Adrenal gland (tissue), 5 donors: ENCODE results near the gene EDEM2.

Source experiments
- POLR2A ChIP-seq, 2 donors: fragments of 450-650 bp; IDR thresholded peaks; one replicate each; pipeline ENCODE4 v1.6.1; 2017; ENCODE audit warnings: antibody characterized with exemption in 2 of 2, mild to moderate bottlenecking in 2 of 2, moderate library complexity in 1 of 2
- TF ChIP-seq, protein P1 (sequence below), 6 experiments: fragments of 450-650 bp in 4 of 6; fragments of 200-600 bp in 2 of 6; sonication (generic) in 1 of 6; IDR thresholded peaks; 1 replicate in 5 of 6; 2 replicates in 1 of 6; pipeline versions ENCODE4 v1.5.1 to v1.8.0; 2016 to 2021; ENCODE audit warnings: antibody characterized with exemption in 6 of 6, mild to moderate bottlenecking in 2 of 6, moderate library complexity in 1 of 6
- donor health status: DM: no; HTN: no; CAD: no.

DNA sequence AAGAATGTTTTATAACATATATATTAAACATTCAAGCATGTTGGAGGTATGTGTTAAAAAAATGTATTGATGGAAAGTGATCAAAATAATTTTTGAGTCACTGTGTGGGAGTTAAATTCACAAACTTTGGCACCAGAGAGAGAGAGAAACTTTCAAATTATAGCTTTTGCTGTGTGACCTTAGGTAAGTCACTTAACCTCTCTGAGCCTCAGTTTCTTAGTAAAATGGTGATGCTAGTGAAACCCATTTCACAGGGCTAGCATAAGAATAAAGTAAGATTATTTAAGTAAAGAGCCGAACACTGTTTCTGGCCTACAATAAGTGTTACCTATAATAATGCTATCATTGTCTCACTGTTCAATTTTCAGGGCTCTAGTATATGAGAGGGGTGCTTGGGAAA lies 20.7 kb upstream of the EDEM2 start:
- TF ChIP-seq POLR2A (IDR thresholded peaks at IDR 0.05): no peak
- TF ChIP-seq, protein P1, sequence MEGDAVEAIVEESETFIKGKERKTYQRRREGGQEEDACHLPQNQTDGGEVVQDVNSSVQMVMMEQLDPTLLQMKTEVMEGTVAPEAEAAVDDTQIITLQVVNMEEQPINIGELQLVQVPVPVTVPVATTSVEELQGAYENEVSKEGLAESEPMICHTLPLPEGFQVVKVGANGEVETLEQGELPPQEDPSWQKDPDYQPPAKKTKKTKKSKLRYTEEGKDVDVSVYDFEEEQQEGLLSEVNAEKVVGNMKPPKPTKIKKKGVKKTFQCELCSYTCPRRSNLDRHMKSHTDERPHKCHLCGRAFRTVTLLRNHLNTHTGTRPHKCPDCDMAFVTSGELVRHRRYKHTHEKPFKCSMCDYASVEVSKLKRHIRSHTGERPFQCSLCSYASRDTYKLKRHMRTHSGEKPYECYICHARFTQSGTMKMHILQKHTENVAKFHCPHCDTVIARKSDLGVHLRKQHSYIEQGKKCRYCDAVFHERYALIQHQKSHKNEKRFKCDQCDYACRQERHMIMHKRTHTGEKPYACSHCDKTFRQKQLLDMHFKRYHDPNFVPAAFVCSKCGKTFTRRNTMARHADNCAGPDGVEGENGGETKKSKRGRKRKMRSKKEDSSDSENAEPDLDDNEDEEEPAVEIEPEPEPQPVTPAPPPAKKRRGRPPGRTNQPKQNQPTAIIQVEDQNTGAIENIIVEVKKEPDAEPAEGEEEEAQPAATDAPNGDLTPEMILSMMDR (IDR thresholded peaks at IDR 0.05): no peak
